TTC549 (cell line): ENCODE measurements around the gene ELOVL5.

Experiments
- FAIRE-seq: peaks from 2 replicates; lab custom pipeline; 2012; peaks lifted over from hg19 to GRCh38; lab: Jason Lieb, UNC

ELOVL5 gene

DNA sequence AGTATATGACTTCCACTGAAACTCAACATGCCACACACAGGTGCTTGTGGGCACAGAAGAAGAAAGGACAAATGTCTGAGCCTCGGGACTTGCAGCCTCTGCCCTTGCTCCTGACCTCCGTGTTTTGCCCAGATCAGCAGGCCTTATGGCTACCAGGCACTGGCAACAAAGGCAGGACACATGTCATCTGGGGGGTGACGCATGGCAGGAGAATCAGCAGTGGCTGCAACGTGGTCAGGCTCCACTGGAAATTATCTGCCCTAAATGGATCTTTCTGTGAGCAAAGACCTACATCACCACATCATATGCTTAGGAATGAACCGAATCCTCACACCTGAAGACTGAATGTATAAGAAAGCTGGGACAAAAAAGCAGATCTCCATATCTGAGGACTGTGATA is 78.9 kb downstream of the ELOVL5 start:
- FAIRE-seq = no peak

DNA sequence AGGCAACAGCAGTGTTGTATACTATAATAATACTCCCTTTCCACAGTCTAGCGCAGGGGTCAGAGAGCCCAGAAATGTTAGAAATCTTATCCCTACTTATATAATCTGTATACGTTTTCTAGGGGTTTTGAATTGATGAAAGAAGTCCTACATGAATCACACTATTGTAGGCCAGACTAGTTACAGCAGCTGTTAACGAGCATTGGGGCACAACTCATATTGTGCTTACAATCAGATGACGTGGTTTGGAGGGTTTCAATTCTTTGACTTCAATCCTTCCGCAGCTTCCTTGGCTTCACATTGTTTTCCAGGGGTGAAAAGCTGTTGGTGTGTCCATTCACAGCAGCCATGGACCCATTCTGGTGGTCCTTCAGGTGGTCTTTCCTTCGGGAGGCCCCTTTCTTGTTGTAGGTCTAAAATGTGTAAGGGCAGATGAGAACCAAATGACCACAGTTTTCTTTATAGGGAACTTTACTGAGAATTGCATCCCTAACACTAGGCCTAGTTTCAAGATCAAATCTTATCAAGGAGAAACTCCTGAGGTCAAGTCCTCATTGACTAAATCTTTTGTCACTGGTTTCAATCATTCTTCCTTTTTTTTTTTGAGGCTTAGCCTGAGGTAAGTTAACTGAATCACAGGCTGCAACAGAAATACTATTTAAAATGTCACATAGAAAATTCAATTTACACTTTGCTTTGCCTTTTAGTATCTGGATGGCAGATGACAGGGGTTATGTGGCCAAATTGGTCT is 79.7 kb downstream of the ELOVL5 start:
- no peak for FAIRE-seq

DNA sequence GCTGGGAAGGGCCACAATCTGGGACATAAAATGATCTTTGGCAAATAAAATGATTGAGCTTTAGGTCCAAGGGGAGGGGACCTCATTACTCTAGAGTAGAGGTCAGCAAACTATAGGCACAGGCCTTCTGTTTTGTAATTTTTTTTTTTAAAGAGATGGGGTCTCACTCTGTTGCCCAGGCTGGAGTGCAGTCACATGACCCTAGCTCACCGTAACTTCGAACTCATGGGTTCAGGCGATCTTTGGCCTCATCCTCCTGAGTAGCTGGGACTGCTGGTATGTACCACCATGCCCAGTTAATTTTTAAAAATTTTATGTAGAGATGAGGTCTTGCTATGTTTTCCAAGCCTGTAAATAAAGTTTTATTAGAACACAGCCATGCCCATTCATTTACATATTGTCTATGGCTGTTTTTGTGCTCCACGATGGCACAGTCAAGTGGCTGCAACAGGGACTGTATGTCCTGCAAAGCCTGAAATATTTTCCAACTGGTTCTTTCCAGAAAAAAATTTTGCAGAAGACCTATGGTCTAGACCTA is 82.1 kb downstream of the ELOVL5 start:
- no peak for FAIRE-seq

DNA sequence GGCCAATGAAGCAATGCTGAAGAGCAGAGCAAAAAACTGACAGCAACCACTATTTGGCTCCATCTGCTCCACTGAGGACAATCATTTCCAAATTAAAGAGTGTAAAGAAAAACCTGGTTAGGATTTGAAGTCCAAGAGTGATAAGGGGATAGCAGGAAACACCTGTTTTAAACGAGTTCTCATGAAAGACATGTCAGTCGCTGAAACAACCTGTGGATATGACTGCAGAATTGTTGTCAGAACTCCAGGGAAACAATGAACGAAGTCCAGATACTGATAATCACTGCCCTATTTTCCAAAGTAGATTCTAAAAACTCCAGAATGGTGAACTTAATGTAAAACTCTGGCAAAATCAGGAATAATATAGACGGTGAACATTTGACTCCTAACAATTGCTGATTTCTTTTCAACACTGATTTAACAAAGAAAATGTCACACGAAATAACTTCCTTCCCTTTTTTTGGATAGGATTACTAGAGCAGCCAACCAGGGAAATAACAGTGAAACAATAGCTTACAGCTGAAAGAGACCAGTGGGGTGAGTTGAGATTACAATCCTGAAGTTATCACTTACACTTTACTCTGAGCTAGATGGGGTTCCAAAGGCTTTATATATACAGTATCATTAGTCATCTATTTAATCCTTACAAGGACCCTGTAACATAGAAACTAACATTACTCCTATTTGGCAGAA is 83.7 kb downstream of the ELOVL5 start:
- FAIRE-seq = no peak

DNA sequence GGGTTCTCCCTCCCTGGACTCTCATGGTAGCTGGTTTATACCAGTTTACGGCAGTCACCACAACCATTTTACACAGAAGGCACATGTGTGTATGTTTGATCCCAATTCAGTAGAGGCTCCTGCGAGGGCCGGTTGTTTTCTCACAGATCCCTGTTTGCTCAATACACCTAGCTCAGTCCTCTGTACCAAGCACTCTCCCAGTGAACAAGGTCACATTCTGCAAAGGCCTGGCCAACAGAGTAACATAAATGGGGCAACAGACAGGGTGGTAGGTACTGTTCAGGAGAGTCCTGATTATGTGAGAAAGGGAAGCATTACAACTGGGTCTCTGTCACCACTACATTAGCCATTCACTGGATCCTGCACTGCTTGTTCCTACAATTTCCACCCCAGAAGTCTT is 84.4 kb downstream of the ELOVL5 start:
- FAIRE-seq = no peak

DNA sequence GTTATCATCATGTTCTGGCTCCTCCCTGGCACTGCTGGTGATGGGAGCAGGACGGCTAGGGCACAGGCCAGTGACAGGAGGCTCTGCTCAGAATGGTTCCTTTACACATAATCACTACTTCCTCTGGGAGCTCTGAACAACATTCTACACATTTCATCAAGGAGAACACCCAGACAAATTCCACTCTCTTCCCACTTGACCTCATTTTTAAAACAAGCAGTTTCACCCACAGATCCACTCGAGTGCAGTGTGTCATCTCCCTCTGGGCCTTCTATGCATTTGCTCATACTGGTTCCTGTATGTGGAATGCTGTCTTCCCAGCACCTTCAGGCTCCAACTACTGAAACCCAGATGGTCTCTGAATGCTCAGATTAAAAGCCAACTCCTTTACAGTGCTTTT is 84.8 kb downstream of the ELOVL5 start:
- no peak for FAIRE-seq

DNA sequence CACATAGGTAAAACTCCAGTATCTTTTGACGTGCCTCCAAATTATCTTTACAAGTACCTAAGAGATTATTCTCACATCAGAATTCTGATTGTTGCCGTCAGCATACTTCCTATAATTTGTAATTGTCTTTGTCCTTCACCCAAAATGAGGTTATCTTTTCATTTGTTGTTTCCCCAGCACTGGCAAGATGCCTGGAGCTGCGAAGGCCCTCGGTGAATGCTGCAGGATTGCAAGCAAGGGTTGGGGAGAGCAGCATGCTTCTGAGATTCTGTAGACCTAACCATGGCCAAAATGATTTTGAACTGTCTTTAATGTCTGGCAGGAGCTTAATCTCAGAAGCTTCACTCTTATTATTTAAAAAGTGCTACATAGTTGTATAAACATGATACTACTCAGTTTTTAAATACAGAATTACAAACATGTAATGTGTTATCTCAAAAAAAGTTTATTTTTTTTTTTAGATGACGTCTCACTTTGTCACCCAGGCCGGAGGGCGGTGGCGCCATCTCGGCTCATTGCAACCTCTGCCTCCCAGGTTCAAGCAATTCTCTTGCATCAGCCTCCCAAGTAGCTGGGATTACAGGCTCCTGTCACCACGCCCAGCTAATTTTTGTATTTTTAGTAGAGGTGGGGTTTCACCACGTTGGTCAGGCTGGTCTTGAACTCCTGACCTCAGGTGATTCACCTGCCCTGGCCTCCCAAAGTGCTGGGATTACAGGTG is 88.7 kb downstream of the ELOVL5 start:
- FAIRE-seq = no peak

DNA sequence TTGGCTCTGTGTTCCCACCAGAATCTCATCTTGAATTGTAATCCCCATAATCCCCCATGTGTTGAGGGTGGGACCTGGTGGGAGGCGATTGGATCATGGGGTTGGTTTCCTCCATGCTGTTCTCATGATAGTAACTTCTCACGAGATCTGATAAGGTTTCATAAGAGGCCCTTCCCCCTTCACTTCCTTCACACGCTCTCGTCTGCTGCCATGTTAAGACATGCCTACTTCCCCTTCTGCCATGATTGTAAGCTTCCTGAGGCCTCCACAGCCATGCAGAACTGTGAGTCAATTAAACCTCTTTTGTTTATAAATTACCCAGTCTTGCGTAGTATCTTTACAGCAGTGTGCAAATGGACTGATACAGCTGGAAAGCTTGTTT is 90.0 kb downstream of the ELOVL5 start:
- FAIRE-seq = no peak

DNA sequence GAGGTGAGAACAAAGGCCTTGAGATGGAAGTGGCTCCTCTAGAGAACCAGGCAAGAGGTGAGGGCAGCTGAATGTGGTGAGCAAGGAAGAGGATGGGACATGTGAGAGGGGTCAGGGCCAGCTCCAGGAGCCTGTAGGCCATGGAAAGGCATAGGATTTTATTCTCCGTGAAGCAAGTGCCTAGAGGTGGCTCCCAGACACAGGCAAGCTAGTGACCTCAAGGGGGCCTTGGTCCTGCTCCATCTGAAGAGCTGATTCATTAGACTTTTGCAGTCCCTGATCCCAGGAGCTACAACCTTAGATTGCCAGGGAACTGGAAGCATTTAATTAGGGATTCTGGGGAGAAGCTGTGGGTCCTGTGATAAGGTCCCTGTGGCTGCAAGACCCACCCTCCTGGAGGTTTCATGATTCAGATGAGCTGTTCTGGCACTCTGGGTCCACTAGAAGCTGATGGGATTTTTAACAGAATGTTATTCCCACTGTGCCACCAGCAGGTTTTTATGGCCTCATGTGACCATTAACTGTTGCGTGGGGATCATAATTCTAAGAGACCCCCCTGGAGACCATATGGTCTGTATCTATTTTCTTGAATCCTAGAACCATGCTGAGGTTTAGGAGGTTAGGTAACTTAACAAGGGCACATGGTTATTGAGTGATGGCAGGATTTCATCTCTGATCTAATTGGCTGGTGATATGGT is 90.5 kb downstream of the ELOVL5 start:
- no peak for FAIRE-seq

DNA sequence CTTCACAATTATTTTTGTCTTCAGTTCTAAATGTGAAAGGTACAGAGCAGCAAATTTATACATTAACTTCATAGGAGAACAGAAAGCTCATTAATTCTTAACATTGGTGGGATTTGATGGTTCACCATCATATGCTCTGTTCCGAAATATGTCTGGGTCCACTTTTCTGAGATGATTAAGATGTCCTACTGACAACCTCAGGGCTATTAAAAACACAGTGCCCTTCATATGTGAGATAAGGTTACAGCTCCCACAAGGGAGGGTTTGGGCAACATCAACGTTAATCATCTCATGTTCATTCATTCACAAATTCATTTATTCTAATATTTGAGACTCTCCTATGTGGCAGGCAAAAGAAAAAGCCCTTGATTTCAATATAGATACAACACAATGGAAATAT is 91.2 kb downstream of the ELOVL5 start:
- no peak for FAIRE-seq

DNA sequence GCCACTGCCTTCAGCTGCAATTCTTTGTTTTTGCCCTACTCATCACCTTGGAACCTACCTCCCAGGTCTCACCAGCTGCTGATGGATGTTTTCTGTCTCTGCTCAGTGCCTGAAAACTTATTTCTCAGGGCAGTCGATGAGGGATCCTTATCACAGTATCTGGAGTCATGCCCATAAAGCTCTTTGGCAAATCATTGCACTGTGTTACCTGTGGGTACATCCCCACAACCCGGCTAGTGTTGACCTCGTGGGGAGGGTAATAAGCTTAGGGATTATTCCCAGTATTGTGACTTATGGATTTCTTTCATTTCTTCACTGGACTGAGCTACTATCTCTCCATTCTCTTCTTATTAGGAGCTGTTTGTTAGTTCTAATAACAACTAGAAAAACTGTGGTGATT is 91.7 kb downstream of the ELOVL5 start:
- no peak for FAIRE-seq

DNA sequence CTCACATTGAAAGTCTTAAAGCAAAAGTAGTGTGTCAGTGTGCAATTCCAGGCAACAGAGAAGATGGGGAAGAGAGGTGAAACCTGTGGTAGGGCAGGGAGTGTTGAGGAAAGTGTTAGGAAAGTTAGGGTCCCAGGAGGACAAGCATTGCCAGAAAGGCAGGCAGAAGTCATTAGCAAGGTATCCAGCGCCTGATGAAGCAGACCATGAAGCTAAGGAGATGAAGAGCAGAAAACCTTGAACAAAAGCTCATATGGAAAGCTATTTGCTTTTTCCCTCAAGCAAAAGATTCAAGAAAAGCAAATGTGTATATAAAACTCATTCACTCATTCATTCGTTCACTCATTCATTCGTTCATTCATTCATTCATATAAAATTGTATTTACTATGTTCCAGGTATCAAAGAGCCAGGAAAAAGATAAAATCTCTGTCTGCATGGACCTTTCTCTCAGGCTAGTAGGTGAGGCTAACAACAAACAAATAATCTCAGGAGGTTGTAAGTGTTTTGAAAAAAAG is 96.5 kb downstream of the ELOVL5 start:
- FAIRE-seq = no peak

DNA sequence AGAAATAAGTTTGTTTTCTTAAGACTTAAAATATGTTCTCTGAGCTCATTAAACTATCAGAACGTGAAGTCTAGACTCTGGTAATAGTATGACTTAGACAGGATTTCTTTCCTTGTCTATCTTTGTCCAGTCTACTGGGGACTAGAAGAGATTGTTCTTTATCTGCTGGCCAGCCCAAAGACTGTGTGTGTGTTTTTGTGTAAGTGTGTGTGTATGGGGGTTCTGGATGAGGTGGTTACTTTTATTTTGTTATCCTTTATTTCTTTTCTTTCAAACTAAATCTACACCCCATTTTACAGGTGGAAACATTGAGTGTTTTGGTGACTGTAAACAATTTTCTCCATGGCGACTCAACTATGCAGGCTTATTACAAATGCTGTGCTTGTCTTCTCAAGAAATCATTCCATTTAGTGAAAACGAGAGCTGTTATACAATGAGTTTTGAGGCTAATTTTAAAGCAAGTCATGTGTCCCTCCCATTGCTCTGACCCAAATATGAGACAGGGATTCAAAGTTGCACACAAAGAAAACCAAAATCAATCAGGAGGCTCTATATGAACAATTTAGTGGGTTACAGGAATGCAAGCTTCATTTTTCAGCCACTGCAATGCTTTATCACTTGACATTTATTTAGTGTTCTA is 97.6 kb downstream of the ELOVL5 start:
- FAIRE-seq = no peak

DNA sequence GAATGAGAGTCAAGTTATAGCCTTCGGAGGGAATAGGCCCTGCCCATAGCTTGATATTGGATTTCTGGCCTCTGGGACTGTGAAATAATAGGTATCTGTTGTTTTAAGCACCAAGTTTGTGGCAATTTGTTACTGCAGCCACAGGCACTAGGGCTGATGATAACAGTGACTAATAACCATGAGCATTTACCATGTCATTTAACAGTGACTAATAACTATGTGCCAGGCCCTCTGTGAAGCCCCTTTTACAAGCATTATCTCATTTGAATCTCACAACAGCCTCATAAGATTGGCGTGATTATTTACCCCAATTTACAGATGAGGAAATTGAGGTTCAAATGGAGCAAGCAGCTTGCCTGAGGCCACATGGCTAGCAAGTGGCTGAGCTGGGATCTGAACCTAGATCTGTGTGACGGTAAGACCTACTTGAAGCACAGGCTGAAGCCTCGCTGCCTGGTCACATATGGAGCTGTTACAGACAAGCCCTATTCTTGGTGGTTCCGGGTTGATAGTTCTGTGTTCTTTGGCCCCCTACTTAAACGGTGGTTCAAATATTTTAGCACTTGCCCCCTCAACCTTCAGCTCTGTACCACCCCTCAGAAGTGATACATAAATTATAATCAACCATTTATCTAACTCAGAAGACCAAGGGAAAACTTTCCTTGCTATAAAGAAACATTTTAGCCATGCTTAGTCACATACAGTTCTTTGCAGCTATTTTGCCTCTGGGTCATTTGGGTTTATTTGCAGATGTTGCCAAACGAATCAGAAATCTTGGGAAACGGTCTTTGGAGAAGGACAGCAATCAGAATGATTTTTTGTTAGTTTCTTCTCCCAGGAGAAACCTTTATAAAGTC is 98.3 kb downstream of the ELOVL5 start:
- FAIRE-seq = no peak

DNA sequence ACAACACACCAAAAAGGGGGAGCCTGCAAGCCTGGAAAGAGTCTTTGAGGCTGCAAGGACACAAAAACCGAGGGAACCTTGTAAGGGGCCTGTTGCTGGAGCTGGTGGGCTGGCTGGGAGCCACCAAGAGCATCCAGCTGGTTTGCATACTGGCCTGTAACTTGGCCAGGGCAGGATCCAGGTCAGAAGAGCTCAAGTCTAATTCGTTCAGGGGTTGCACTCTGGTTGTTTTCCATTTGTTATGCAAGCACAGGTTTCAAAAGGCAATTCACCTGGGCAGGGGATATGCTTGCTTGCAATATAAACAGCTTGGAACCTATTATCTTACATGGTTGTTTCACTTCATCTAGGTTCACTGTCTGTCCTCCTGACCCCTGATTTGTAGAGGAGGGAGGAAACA is 101.8 kb downstream of the ELOVL5 start:
- FAIRE-seq = no peak

DNA sequence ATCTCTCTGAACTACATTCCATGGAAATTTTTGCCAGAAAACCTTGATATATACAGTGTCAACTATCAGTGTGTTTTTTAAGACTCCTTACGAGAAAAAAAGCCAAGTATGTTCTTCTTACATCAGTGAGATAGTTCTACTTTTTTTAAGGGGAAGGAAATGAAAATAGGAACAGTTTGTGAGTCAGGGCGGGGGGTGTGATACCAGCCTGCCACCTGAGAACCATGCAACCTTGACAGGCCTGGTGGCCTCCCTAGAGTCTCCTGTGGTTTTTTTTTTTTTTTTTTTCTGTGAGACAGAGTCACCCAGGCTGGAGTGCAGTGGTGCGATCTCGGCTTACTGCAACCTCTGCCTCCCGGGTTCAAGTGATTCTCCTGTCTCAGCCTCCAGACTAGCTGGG is 103.8 kb downstream of the ELOVL5 start:
- FAIRE-seq = no peak

DNA sequence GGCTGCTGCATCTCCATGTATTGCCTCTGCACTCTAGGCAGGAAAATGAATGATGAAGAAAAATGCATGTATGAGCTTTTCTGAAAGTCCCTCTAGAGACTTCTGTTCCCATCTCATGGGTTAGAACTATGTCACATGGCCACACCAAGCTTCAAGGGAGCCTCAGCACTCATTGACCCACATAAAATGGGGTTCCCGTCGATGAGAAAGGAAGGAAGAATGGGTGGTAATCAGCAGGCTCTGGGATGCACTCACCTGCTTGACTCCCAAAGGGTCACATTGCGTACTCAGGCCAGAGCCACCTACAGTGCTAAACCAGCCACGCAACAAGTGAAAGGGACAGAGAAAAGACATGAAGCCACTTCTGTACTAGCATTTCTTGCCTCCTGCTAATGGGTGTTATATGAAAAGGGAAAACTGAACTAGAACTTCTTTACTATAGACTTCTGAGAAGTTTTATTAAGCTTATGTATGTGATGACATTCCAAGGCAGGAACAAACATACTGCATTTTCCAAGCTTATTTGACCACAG is 104.3 kb downstream of the ELOVL5 start:
- no peak for FAIRE-seq

DNA sequence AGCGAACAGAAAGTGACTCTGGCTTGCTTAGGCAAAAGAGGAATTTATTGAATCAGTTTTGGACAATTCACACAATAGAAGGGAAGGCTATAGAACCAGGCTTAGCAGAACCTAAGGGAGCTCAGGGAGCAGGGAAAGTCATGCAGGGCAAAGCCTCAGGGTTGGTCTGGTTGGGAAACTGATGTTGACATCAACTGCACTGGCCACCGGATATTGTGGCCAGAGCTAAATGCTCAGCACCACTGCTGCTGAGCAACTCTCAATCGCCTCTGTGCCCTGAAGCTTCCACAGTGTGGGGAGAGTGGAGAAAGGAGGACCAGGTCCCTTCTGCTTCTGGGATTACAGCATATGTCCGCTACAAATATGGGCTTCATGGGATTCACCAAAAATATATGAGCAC is 106.8 kb downstream of the ELOVL5 start:
- no peak for FAIRE-seq

DNA sequence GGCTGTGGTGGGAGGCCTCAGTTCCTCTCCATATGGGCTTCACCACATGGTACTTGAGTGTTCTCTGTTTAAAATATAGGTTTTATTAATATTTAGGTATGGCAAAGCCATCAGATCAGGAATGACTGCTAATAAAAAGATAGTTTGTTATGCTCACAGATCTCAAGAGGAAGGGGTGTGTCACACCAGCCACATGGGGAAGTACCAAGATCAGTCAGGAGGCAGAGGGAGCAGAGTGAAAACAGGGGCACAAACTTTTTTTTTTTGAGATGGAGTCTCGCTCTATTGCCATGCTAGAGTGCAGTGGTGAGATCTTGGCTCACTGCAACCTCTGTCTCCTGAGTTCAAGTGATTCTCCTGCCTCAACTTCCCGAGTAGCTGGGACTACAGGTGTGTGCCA is 108.0 kb downstream of the ELOVL5 start:
- no peak for FAIRE-seq

DNA sequence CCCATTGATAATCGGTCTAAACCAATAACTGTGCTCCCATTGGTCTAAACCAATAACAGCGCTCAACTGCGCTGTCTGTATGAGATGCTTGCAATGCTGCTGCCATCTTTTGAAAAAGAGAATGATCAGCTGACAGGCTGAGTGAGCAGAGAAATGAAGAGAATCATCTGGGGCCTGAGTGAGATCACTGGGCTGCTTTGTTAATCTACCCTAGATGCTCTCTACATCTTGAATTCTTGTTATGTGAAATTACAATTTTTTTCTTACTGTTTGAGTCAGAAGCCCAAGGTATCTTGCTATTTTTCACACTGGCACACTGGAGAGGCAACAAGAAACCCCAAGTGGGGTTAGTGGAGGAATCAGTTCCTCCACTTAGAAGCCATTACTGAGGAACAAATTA is 108.6 kb downstream of the ELOVL5 start:
- no peak for FAIRE-seq

DNA sequence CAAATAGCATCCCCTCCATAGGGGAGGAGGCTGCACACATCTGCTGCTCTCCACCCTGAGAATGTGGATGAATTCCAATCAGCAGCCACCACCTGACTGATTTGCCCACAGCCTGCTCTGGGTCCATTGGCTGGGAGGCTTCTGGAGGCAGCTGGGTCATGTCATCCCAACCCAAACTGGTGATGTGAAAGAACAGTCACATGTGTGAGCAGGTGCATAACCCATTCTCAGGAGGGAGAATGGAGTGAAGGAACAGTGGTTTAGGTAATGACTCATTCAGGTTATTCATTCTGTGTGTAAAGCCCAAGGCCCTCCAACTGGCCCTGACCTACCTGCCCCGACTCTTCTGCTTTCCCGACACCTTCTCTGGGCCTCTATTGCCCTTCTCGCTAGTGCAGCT is 109.2 kb downstream of the ELOVL5 start:
- FAIRE-seq = no peak
